Sigmoid colon (tissue), 7 donors: ENCODE results near the gene TRIM40. TPM values are rescaled to one million over a fixed set of nuclear protein-coding genes. Genes with fewer than 3 reads are reported as not detected.

ENCODE experiments used
- DNase-seq: peaks from one replicate; pipeline ENCODE4 v3.0.0-alpha.2; 2019
- H3K27ac ChIP-seq, 4 donors: fragments of 200-600 bp; sonication (generic); one replicate each; pipeline ENCODE4 v1.5.1; 2016 to 2019; ENCODE audit warnings: mild to moderate bottlenecking in 1 of 4
- H3K27me3 ChIP-seq, 3 donors: fragments of 200-600 bp; sonication (generic); one replicate each; pipeline ENCODE4 v1.5.1; 2019; ENCODE audit warnings: mild to moderate bottlenecking in 1 of 3
- H3K36me3 ChIP-seq, 4 donors: fragments of 200-600 bp; sonication (generic); one replicate each; pipeline ENCODE4 v1.5.1; 2016 to 2019
- H3K4me1 ChIP-seq, 4 donors: fragments of 200-600 bp; sonication (generic); one replicate each; pipeline ENCODE4 v1.5.1; 2017 to 2019
- H3K4me3 ChIP-seq, 4 donors: fragments of 200-600 bp; sonication (generic); one replicate each; pipeline ENCODE4 v1.5.1; 2017 to 2019; ENCODE audit warnings: mild to moderate bottlenecking in 2 of 4, moderate library complexity in 1 of 4
- H3K9me3 ChIP-seq, 4 donors: fragments of 200-600 bp in 3 of 4; sonication (generic) in 3 of 4; one replicate each; pipeline versions ENCODE4 v1.5.1 to v1.6.1; 2013 to 2019
- CTCF ChIP-seq, 4 experiments: fragments of 450-650 bp in 3 of 4; fragments of 200-600 bp in 1 of 4; IDR thresholded peaks; one replicate each; pipeline ENCODE4 v1.5.1; 2016 to 2019; ENCODE audit warnings: antibody characterized with exemption in 4 of 4, mild to moderate bottlenecking in 3 of 4, moderate library complexity in 2 of 4
- EP300 ChIP-seq, 4 donors: sonication (generic); formaldehyde crosslinking; IDR thresholded peaks; one replicate each; pipeline ENCODE4 v1.6.1; 2017; ENCODE audit warnings: antibody characterized with exemption in 4 of 4
- POLR2A ChIP-seq, 2 donors: fragments of 450-650 bp; IDR thresholded peaks; one replicate each; pipeline ENCODE4 v1.6.1; 2016; ENCODE audit warnings: antibody characterized with exemption in 2 of 2, mild to moderate bottlenecking in 2 of 2, moderate library complexity in 2 of 2
- POLR2AphosphoS5 ChIP-seq, 4 donors: sonication (generic); formaldehyde crosslinking; IDR thresholded peaks; one replicate each; pipeline ENCODE4 v1.6.1; 2017; ENCODE audit warnings: antibody characterized with exemption in 4 of 4
- WGBS, 2 donors: extraction: QIAGEN DNeasy Blood & Tissue Kit; methylation state at CpG; one replicate each; pipeline ENCODE4 v1.1.7; 2013; 5-methylcytosine and 5-hydroxymethylcytosine counted together
- intact Hi-C: fragments of 100-400 bp; cut with DNase I; formaldehyde crosslinking; loops from one replicate; pipeline ENCODE4 v1.15.1; 2023
- polyA plus RNA-seq, 3 donors: library from polyadenylated mRNA; stranded (reverse); fragments of 200-250 nt; gene quantifications; one replicate each; pipeline ENCODE4 v1.2.3, GENCODE V29; 2013
- total RNA-seq, 4 donors: library from RNA; depleted of rRNA; stranded (reverse); fragments of >200 nt; gene quantifications; one replicate each; pipeline ENCODE4 v1.1.0, GENCODE V29; 2016
- donor health status: healthy with polysubstance abuse.
- donor health status: Bipolar disorder and iron deficiency.
- donor health status: healthy.

TRIM40 gene
- total and polyA plus RNA-seq, 7 donors = 6.6 to 23.8 (median 18.9) TPM; not detected in 4

GRCh38 chr6:30158475-30159040 lies 22.6 kb downstream of the TRIM40 start:
- no peak for DNase-seq
- no peak for TF ChIP-seq EP300 (IDR thresholded peaks at IDR 0.05)
- no peak for TF ChIP-seq POLR2AphosphoS5 (IDR thresholded peaks at IDR 0.05)
- no peak for TF ChIP-seq CTCF (IDR thresholded peaks at IDR 0.05)
- no peak for TF ChIP-seq POLR2A (IDR thresholded peaks at IDR 0.05)
- intact Hi-C loops = no loop called here
- Histone ChIP-seq H3K4me1 (no peaks in the 10 kb centered on the region), H3K9me3 (no peaks in the 10 kb centered on the region), H3K27ac (no peak overlapping the region), H3K4me3 (no peak overlapping the region), H3K36me3 (no peaks in the 10 kb centered on the region), H3K27me3 (peaks cover 0 to 17% (median 5%) of the 10 kb centered on the region in 3 donors)
- WGBS, 2 donors = 72 to 78% methylated on average over 3 of the region's 3 CpGs

DNA sequence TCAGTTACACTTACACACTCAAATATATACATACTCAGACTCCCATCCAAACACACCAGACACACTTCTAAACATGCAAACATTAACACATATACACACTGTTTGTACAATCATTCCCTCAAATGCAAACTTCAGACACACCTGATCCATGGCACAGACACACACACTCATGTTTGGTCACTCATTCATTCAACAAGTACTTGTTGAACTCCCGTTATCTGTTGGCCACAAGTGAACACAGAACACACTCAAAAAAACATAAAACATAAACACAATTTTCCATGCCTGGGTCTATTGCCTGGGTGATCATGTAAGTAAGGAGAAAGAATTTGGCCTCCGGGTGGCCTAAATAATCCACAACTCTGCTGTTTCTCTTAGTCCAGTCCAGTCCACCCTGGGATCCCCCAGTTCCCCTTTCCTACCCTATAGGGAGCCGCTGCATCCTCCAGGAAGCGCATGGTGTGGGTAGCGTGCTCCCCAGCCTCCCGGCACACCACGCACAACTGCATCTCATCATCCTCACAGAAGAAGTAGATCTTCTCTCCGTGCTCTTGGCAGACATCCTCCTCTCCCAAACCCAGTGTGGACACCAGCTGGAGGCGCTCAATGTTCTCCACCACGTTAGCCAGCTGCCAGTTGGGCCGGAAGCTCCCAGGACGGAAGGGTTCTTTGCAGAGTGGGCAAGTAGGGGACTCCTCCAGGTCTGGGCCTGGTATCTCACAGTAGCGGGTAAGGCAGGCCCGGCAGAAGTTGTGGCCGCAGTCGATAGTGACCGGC lies 24.3 kb downstream of the TRIM40 start:
- Histone ChIP-seq H3K36me3 (no peaks in the 10 kb centered on the region), H3K27me3 (peaks cover 0 to 12% (median 5%) of the 10 kb centered on the region in 3 donors), H3K4me1 (no peaks in the 10 kb centered on the region), H3K4me3 (no peak overlapping the region), H3K9me3 (no peaks in the 10 kb centered on the region), H3K27ac (no peak overlapping the region)
- DNase-seq = no peak
- intact Hi-C loops = no loop called here
- 89 to 95% methylated on average over 17 of the region's 17 CpGs for WGBS, 2 donors
- TF ChIP-seq POLR2AphosphoS5 (IDR thresholded peaks at IDR 0.05) = no peak
- TF ChIP-seq EP300 (IDR thresholded peaks at IDR 0.05) = no peak
- no peak for TF ChIP-seq CTCF (IDR thresholded peaks at IDR 0.05)
- TF ChIP-seq POLR2A (IDR thresholded peaks at IDR 0.05) = no peak

DNA sequence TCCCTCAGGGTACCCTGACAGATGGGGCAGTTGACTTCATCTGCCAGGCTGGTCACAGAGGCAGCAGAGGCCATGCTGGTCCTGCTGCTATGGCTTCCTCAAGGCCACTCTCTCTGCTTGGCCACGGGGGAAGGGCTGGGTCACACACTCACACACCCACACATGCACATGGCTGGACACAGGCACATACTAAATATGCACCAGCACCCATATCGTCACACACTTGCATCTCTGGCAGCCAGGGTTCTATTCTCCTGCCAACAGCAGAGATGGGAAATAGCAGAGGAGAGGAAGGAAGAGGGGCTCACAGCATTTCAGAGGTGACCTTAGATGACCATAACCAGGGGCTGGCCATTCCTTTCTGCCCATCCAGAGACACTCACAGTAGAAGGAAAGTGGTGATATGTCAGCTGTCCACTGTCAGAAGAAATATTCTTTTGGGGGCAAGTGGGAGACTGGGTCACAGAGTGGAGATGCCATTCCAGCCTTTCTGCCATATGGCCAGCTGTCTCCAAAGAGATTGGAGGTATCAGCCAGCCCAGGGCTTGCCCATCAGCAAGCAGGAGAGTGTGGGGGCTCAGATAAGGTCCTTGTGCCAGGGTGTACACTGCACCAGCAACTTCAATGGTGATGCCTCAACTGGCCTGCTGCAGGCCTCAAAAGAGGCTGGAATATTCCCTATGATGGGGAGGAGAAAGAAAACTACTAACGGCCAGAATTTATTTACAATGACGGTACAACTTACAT lies 25.0 kb downstream of the TRIM40 start, which contains the start of gene TRIM10:
Gene TRIM10, minus strand, starts transcription at position 427 of the 747 bp plus-strand sequence. Its CDS starts 353 bp downstream, at position 74.
- Histone ChIP-seq H3K36me3 (no peaks in the 10 kb centered on the region), H3K4me1 (no peaks in the 10 kb centered on the region), H3K27ac (no peak within 1 kb of the TSS), H3K9me3 (no peaks in the 10 kb centered on the region), H3K4me3 (no peak within 1 kb of the TSS), H3K27me3 (peaks cover 0 to 6% (median 5%) of the 10 kb centered on the region in 3 donors)
- no peak for DNase-seq
- WGBS, 2 donors = 86 to 89% methylated on average over 4 of the region's 4 CpGs
- intact Hi-C loops = no loop called here
- TF ChIP-seq CTCF (IDR thresholded peaks at IDR 0.05) (no peak), POLR2AphosphoS5 (IDR thresholded peaks at IDR 0.05) (no peak), EP300 (IDR thresholded peaks at IDR 0.05) (no peak), POLR2A (IDR thresholded peaks at IDR 0.05) (no peak)

- no peaks in the 10 kb centered on the region for H3K36me3 ChIP-seq
- H3K27me3 ChIP-seq = peaks cover 0 to 4% (median 0%) of the 10 kb centered on the region in 3 donors
- TF ChIP-seq CTCF (IDR thresholded peaks at IDR 0.05) = no peak
- H3K27ac ChIP-seq = no peak overlapping the region
- H3K9me3 ChIP-seq = no peaks in the 10 kb centered on the region
- no peak for DNase-seq
- intact Hi-C loops = no loop called here
- 32 to 71% methylated on average over 12 of the region's 12 CpGs for WGBS, 2 donors
- no peak overlapping the region for H3K4me3 ChIP-seq
- H3K4me1 ChIP-seq = no peaks in the 10 kb centered on the region
Measured at GRCh38 chr6:30162265-30163089, 26.5 kb downstream of the TRIM40 start.
